GM21447 (cell line): ENCODE results near the gene ZFAND3.
"Not testable (repeated sequence)": the region's sequence is repeated elsewhere in the genome, so short reads cannot be mapped to it uniquely, and the experiment has no call there.

Experiments used
- ATAC-seq: cut with Tn5 transposase; IDR thresholded peaks from one replicate; pipeline ENCODE4 v1.9.1; 2021; ENCODE audit not compliant: unreplicated experiment

The ZFAND3 gene

GRCh38 chr6:37990762-37991525 is 171.4 kb downstream of the ZFAND3 start:
- ATAC-seq: no peak

GRCh38 chr6:37992749-37993148 is 173.2 kb downstream of the ZFAND3 start:
- no peak for ATAC-seq

GRCh38 chr6:37993194-37993593 is 173.7 kb downstream of the ZFAND3 start:
- not testable (repeated sequence) for ATAC-seq

- ATAC-seq: no peak
Observed at GRCh38 chr6:37993596-37993995, 174.1 kb downstream of the ZFAND3 start.

GRCh38 chr6:37994223-37994622 is 174.7 kb downstream of the ZFAND3 start:
- ATAC-seq: no peak

- no peak for ATAC-seq
Observed at GRCh38 chr6:37998366-37998765, 178.8 kb downstream of the ZFAND3 start.

GRCh38 chr6:38001386-38001785 is 181.9 kb downstream of the ZFAND3 start:
- ATAC-seq: no peak

GRCh38 chr6:38004908-38005307 is 185.4 kb downstream of the ZFAND3 start:
- ATAC-seq: no peak

GRCh38 chr6:38011937-38012336 is 192.4 kb downstream of the ZFAND3 start:
- ATAC-seq: no peak

GRCh38 chr6:38012573-38012972 is 193.0 kb downstream of the ZFAND3 start:
- no peak for ATAC-seq

- no peak for ATAC-seq
Observed at GRCh38 chr6:38015341-38015740, 195.8 kb downstream of the ZFAND3 start.

- no peak for ATAC-seq
Observed at GRCh38 chr6:38016824-38017223, 197.3 kb downstream of the ZFAND3 start.

- no peak for ATAC-seq
Observed at GRCh38 chr6:38018755-38019165, 199.2 kb downstream of the ZFAND3 start.

GRCh38 chr6:38020593-38020992 is 201.1 kb downstream of the ZFAND3 start:
- no peak for ATAC-seq

GRCh38 chr6:38021029-38021428 is 201.5 kb downstream of the ZFAND3 start:
- no peak for ATAC-seq

GRCh38 chr6:38021571-38021970 is 202.0 kb downstream of the ZFAND3 start:
- ATAC-seq: no peak

GRCh38 chr6:38022688-38023087 is 203.2 kb downstream of the ZFAND3 start:
- no peak for ATAC-seq

- no peak for ATAC-seq
Observed at GRCh38 chr6:38024908-38025307, 205.4 kb downstream of the ZFAND3 start.

GRCh38 chr6:38025451-38025850 is 205.9 kb downstream of the ZFAND3 start:
- ATAC-seq: no peak

- no peak for ATAC-seq
Observed at GRCh38 chr6:38027685-38028373, 208.3 kb downstream of the ZFAND3 start.

GRCh38 chr6:38030380-38030779 is 210.9 kb downstream of the ZFAND3 start:
- no peak for ATAC-seq

GRCh38 chr6:38032797-38033196 is 213.3 kb downstream of the ZFAND3 start:
- no peak for ATAC-seq
